GM12874 (cell line): ENCODE measurements around the gene FLCN.

ENCODE experiments used
- CTCF ChIP-seq: IDR thresholded peaks from 2 replicates; pipeline ENCODE4 v1.5.1; 2011; ENCODE audit warnings: low read depth, mild to moderate bottlenecking, control low read depth, low read length, moderate library complexity; ENCODE audit not compliant: insufficient read depth

FLCN gene

GRCh38 chr17:17243163-17243562 lies 6.2 kb upstream of the FLCN start:
- no peak for TF ChIP-seq CTCF

GRCh38 chr17:17242246-17242645 lies 5.3 kb upstream of the FLCN start:
- no peak for TF ChIP-seq CTCF

- TF ChIP-seq CTCF, result no peak
Measured at GRCh38 chr17:17241656-17242055, 4.7 kb upstream of the FLCN start.

- no peak for TF ChIP-seq CTCF
Measured at GRCh38 chr17:17239832-17240231, 2.9 kb upstream of the FLCN start.

- no peak for TF ChIP-seq CTCF
Measured at GRCh38 chr17:17236295-17237025, 508 bp downstream of the FLCN start.

- TF ChIP-seq CTCF, result no peak
Measured at GRCh38 chr17:17235212-17236174, 1.5 kb downstream of the FLCN start.

GRCh38 chr17:17232303-17232621 lies 4.7 kb downstream of the FLCN start:
- TF ChIP-seq CTCF, result no peak
